ENCODE results near the gene BCL7A.

DNA sequence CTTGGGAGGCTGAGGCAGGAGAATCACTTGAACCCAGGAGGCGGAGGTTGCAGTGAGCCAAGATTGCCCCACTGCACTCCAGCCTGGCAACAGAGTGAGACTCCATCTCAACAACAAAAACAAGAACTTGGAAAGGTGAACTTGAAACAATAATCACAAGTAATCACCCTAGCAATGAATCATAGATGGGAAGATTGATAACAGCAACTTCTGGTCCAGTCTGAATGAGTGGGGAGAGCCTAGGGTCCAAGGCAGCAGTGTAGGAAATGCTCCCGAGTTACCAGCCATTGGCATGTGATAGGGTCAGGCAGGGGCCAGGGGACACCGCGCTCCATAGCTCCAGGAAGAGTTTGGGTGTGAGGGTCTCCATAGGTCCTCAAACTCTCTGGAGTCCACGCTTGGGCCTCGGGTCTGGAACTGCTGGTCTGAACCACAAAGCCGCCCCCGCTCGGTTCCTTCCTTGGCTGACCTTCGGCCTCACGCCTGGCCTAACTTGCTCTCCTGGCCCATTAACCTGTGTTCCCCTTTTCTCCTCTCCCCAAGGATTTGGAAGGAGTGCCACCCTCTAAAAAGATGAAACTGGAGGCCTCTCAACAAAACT lies 37.0 kb downstream of the BCL7A start:
- no peak for TF ChIP-seq EZH2 (IDR thresholded peaks at IDR 0.05; ENCODE audit: borderline replicate concordance, insufficient read depth, low read length, poor library complexity, severe bottlenecking)
- TF ChIP-seq, protein P1, sequence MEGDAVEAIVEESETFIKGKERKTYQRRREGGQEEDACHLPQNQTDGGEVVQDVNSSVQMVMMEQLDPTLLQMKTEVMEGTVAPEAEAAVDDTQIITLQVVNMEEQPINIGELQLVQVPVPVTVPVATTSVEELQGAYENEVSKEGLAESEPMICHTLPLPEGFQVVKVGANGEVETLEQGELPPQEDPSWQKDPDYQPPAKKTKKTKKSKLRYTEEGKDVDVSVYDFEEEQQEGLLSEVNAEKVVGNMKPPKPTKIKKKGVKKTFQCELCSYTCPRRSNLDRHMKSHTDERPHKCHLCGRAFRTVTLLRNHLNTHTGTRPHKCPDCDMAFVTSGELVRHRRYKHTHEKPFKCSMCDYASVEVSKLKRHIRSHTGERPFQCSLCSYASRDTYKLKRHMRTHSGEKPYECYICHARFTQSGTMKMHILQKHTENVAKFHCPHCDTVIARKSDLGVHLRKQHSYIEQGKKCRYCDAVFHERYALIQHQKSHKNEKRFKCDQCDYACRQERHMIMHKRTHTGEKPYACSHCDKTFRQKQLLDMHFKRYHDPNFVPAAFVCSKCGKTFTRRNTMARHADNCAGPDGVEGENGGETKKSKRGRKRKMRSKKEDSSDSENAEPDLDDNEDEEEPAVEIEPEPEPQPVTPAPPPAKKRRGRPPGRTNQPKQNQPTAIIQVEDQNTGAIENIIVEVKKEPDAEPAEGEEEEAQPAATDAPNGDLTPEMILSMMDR (IDR thresholded peaks at IDR 0.05; ENCODE audit: poor library complexity, severe bottlenecking): no peak
- TF ChIP-seq RAD21 (conservative IDR thresholded peaks at IDR 0.05): no peak
- no peak for TF ChIP-seq POLR2AphosphoS5 (IDR thresholded peaks at IDR 0.05)
- no peak for TF ChIP-seq SMC3 (conservative IDR thresholded peaks at IDR 0.05; ENCODE audit: poor library complexity)
